GM11168 (cell line): Measurements from ENCODE around the gene SHLD1.
"Not testable (repeated sequence)": the region's sequence is repeated elsewhere in the genome, so short reads cannot be mapped to it uniquely, and the experiment has no call there.

Source experiments
- in situ Hi-C: fragments of 300-500 bp; cut with MboI; formaldehyde crosslinking; loops from one replicate; pipeline ENCODE4 v1.12.0; 2022; ENCODE audit warnings: low sequenced_read_pairs; ENCODE audit not compliant: unreplicated experiment

SHLD1 gene

GRCh38 chr20:5749952-5750779, at the start of gene SHLD1:
SHLD1 (plus strand) TSS chr20:5750401; CDS start chr20:5772866, 22,465 bp downstream.
- in situ Hi-C loops, result no loop called here

DNA sequence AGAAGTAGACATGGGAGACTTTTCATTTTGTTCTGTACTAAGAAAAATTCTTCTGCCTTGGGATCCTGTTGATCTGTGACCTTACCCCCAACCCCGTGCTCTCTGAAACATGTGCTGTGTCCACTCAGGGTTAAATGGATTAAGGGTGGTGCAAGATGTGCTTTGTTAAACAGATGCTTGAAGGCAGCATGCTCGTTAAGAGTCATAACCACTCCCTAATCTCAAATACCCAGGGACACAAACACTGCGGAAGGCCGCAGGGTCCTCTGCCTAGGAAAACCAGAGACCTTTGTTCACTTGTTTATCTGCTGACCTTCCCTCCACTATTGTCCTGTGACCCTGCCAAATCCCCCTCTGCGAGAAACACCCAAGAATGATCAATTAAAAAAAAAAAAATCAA, 47.9 kb upstream of the SHLD1 start:
- in situ Hi-C loops, result not testable (repeated sequence)

DNA sequence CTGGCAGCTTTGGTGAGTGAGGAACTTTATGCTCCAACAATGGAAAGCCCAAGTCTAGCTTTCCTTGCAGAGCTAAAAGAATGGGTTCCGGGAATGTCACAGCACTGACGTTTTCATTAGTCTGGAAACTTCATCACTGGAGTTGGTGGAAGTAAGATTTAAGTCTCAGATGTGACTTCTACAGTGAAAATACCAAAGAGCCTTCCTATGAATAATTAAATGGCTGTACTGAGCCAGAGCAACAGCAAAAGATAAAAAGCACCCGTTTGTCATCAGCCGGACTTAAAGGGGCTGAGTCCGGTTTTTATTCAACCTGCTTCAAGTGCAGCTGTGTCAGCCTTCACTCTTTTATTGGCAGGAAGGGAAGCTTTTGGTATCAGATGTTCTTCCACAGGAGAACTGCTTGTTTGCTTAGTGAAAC, 46.5 kb upstream of the SHLD1 start:
- in situ Hi-C loops, result no loop called here

DNA sequence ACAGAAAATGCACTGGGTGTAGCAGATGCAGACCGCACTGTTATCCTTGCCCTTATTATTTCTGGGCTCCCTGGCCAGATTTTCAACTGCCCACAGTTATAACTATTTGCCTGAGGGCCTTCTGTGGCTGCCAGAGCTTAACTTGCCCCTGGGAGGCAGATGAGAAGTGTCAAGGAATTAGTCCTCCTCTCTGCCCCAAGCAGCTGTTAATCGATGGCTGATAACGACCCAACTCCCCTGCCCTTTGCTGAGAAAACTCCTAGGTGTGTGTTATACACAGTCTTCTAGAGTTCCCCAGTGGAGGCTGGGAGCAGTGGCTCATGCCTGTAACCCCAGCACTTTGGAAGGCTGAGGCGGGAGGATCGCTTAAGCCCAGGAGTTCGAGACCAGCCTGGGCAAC, 44.4 kb upstream of the SHLD1 start:
- in situ Hi-C loops, result no loop called here

GRCh38 chr20:5706797-5707196, 43.4 kb upstream of the SHLD1 start:
- in situ Hi-C loops, result no loop called here

DNA sequence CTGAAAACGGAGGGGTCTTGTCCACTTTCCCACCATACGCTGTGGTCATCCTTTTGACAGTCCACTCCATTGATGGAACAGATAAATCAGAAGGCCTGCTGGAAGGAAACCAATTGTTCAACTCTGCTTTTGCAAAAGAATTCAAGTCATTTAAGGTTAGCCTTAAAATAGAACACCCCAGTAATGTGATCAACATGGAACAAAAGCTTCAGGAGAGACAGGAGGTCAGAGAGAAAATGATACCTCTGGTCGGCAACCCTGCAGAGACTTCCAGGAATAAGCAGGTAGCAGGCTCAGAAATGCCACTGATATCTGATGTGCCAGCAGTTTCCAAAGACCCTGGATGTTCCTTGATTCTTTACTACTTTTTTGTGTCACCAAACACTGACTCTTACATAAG, 39.6 kb upstream of the SHLD1 start:
- in situ Hi-C loops, result no loop called here

DNA sequence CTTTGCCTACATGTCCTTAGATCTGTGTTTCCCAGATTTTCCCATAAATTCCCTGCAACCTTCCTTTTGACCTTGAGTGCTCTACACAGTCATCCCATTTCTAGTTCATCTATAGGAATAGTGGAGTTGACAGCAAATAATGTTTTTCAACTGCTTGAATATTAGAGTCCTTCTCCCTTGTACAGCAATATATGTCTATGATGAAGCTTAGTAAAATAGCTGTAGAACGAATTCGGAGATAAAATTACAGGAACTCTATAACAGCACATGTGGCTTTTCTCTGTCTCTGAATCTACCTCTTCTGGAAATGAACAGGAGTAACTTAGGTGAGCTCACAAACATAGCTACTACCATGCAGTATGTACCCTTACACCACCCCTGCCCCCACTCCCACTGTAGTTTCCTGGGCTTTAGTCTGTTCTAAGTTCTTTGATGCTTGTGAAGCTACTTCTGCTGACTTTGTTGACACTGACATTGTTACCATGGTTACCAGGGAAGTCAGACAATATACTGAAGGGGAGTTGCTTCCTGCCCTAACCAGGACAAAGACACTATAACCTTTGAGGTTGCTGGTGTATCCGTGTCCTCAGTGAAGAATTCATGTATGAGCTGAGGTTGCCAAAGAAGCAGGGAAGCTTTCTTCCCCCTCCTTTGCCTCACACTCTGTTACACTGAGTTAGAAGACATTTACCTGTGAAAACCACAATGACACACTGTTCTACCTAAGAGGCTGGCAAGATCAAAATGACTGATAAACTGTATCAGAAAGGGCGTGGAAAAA, 35.8 kb upstream of the SHLD1 start:
- in situ Hi-C loops, result no loop called here

DNA sequence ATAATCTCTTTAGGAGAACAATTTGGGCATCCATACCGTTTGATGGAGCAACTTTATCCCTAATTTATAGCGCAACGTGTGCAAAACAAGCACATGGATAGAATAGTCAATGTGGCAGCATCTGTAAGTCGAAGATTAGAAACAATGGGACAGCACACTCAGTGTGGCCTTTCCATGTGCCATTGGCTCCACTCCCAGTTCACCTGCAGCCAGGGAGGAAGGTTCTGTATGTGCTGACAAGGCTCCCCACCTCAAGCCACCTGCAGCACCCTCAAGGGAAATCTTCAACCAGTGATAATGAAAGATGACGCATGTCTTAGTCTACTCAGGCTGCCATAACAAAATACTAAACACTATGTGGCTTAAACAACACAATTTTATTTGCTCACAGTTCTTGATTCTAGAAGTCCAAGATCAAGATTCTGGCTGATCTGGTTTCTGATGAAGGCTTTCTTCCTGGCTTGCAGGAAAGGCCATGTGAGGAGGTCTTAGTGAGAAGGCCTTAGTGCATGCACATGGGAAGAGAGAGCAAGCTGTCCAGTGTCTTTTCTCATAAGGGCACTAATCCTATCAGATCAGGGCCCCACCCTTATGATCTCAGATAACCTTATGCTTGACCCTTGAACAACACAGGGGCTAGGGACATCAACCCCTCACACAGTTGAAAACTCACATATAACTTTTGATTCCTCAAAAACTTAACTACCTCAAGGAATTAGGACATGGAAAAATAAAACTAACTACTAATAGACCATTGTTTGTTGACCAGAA, 34.9 kb upstream of the SHLD1 start:
- in situ Hi-C loops, result no loop called here

GRCh38 chr20:5716953-5717352, 33.2 kb upstream of the SHLD1 start:
- in situ Hi-C loops, result no loop called here

DNA sequence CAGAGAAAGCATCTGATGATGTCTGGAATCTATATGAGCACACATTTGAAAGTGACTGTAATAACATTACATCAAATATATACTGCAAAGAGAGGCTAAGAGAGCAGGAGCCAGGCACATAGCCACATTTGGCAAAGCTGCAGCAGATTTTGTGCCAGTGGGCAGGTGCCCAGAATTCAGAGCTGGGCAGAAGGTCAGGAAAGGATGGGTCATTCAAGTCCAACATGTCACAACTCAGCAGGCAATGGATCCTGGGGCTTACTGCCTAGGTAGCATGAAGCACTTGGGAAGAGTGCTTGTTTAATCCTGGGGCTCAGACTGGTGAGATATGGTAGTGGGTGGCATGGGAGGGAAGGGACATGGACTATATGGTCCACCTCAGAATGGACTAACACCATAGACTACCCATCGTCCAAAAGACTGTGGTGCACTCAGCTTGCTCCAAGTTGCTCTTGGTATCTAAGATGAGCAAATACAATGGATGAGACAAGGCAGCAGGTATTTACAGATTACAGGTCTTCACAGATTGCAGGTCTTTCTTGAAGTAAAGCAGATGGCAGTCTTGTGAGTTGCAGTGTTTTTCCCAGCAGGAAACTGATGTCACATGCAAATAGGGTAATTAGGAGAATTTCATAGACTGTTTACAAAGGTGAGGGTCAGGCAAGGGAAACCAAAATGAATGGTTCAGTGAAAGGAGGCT, 31.2 kb upstream of the SHLD1 start:
- in situ Hi-C loops, result no loop called here

- in situ Hi-C loops, result no loop called here
Observed at GRCh38 chr20:5719861-5720403, 30.3 kb upstream of the SHLD1 start.

DNA sequence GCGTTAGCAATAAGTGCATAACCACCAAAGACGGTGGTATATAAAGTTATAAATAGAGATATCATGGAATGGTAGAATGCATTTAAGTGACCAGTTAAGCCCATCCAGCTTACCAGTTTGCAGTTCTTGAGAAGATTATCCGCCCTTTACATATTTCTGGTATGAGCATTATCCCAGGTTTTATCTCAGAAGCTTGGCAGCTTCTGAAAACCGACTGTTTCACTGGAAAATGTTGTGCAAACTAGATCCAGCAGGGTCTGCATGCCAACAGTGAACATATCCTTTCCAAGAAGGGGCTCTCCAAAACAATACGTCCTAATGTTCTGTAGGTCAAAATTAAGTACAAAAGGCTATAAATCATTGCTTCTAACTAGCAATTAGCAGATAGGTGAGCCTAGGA, 29.5 kb upstream of the SHLD1 start:
- in situ Hi-C loops, result no loop called here

DNA sequence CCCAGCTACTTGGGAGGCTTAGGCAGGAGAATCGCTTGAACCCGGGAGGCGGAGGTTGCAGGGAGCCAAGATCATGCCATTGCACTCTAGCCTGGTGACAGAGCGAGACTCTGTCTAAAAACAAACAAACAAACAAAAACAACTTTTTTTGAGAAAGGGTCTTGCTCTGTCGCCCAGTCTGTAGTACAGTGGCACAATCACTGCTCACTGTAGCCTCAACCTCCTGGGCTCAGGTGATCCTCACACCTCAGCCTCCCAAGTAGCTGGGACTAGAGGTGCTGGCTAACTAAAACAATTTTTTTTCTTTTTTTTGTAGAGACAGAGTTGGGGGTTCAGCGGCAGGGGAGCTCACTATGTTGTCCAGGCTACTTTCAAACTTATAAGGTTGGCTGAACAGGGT, 28.8 kb upstream of the SHLD1 start:
- in situ Hi-C loops, result not testable (repeated sequence)

- in situ Hi-C loops, result no loop called here
Observed at GRCh38 chr20:5722927-5723326, 27.3 kb upstream of the SHLD1 start.

DNA sequence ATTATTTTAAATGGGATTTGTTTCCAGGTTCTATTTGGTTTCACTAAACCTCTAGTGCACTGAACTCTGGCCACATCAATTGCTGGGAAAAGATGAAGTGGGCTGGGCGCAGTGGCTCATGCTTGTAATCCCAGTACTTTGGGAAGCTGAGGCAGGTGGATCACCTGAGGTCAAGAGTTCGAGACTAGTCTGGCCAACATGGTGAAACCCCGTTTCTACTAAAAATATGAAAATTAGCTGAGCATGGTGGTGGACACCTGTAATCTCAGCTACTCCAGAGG, 25.1 kb upstream of the SHLD1 start:
- in situ Hi-C loops, result not testable (repeated sequence)

DNA sequence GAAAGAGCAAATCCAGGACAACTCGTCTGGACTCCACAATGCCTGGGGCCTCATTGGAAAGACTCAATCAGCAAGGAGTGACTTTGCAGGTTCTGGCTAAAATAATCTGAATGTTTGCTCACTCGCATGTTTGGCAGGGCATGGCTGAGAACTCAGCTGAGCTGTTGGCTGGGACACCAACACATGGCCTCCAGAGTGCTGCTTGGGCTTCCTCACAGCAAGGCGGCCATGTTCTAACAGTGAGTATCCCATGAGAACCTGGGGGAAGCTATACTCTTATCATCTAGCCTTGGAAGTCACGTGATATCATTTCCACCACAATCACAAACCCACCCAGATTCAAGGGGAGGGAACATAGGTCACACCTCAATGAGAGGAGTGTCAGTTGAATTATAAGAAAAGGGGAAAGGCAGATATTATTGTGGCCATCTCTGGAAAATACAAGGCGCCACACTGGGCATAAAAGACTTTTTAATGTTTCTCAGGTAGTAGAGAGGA, 23.1 kb upstream of the SHLD1 start:
- in situ Hi-C loops, result no loop called here

DNA sequence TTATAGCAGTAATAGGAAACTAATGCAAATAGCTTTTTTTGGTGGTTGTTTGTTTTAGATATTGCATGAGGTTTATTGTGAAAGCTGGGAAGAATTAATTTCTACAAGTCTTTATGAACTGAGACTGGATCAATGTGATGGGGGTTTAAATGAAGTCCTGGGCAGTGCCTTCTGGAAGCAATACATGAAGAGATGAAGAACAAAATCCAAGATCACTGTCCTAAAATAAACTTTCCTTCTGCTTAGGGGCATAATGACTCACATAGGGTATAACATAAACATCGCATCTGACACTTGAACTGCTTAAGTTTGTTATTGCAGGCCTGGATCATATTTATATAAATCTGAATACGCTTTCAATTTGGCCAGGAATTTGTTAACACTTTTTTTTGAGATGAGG, 20.9 kb upstream of the SHLD1 start:
- in situ Hi-C loops, result no loop called here

DNA sequence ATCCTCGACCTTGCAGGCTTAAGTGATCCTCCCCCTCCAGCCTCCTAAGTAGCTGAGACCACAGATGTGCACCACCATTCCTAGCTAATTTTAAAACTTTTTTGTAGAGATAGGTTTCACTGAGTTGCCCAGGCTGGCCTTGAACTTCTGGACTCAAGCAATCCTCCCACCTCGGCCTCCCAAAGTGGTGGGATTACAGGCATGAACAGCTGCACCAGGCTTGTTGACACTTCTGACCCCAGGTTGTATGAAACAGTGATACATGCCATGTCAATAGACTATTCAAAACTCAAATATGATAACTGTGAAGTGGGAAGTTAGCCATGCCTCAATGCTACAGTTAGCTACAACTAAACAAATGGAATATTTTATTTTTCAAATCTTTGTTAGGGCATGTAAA, 20.1 kb upstream of the SHLD1 start:
- in situ Hi-C loops, result no loop called here

- in situ Hi-C loops, result no loop called here
Observed at GRCh38 chr20:5731753-5732366, 18.3 kb upstream of the SHLD1 start.

GRCh38 chr20:5734602-5735001, 15.6 kb upstream of the SHLD1 start:
- in situ Hi-C loops, result no loop called here
